ENCODE measurements around the gene STAM.
"Not testable (repeated sequence)": the region's sequence is repeated elsewhere in the genome, so short reads cannot be mapped to it uniquely, and the experiment has no call there.

STAM gene

DNA sequence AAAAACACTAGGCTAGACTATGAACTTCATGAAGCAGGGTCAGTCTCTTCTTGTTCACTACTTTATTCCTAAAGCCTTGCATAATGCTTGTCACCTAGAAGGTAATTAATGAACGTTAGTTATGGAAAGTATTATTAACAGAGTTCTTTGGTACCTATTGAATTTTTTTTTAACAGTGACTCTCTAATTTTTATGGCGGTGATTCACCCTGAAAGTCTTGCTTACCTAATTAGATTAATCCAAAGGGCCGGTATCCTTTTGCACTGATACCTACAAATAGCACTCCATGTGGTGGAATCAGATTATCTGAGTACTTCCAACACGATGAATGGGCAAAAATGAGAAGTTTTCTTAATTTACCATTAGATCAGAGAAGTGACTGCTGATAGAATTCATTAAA, 31.7 kb downstream of the STAM start:
- DNase-seq (ENCODE audit: low read depth) = no peak

DNA sequence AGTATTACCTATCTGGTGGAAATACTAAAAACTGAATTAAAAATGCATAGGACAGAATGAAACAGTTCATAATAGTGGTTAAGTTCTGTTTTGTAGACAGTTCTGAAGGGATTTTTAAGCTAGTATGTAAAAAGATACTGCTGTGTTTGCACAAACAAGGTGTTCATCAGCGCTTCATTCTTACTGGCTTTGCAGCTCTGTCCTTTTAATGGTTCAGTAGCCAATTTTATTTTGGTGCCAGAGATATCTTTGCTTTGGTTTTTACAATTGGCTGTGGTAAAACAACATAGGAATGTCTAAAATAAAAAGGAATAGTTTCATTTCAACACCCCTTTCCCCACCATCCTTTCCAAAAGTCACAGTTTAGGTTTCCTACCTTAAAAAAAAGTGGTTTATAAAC, 33.0 kb downstream of the STAM start:
- DNase-seq (ENCODE audit: low read depth) = no peak

DNA sequence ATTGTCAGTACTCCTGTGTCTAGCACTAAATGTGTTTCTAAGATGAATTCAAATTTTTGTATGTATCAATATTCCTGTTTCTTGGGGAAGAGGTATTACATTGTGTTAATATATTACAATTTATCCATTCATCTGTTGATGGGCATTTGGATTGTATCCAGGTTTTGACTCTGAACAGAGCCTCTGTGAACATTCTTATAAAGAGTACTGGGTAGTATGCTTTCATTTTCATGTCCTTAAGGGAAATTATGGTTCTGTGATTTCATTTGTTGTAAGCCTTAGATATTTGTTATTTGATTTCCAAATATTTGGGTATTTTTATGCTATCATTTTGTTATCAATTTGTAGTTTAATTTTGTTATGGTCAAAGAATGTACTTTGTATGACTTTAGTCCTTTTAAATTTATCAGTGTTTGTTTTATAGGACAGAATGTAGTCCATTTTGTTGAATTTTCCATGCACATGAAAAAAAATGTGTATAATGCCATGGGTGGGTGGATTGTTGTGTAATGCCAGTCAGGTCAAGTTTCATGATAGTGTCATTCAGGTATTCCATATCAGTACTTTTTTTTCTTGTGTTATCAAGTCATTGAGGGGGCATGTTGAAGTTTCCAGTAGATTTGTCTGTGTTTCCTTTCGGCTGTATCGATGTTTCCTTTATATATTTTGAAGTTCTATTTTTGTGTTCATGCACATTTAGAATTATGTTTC, 38.4 kb downstream of the STAM start:
- DNase-seq (ENCODE audit: low read depth) = no peak

- no peak for DNase-seq (ENCODE audit: low read depth)
Measured at GRCh38 chr10:17683541-17683940, 39.6 kb downstream of the STAM start.

- no peak for DNase-seq (ENCODE audit: low read depth)
Measured at GRCh38 chr10:17684537-17684936, 40.6 kb downstream of the STAM start.

DNA sequence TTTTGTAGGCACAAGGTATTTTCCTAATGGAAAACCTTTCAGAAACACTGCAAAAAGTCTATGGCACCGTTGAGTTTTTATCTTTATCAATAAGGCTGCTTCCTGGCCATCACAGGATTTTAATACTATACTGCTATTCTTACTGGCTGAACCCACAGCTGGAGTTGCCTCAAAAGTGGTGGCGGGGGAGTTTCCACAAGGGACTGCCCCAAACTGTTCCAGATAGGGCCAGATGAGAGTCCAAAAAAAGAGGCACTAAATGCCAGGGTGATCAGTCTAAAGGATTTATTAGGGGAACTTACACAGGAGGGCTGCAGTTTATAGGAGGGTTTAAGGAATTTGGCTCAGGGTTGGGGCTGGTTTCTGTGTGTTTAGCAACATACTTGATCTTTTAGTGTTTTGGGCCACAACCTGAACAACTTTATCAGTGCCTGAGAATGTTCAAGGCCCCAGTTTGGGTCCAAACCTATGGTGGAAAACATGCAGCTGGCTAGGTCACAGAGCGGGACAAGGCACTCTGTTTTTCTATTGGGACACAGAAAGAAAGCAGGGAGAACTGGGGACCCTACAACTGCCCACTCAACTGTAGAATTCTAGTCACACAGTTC, 41.4 kb downstream of the STAM start:
- no peak for DNase-seq (ENCODE audit: low read depth)

DNA sequence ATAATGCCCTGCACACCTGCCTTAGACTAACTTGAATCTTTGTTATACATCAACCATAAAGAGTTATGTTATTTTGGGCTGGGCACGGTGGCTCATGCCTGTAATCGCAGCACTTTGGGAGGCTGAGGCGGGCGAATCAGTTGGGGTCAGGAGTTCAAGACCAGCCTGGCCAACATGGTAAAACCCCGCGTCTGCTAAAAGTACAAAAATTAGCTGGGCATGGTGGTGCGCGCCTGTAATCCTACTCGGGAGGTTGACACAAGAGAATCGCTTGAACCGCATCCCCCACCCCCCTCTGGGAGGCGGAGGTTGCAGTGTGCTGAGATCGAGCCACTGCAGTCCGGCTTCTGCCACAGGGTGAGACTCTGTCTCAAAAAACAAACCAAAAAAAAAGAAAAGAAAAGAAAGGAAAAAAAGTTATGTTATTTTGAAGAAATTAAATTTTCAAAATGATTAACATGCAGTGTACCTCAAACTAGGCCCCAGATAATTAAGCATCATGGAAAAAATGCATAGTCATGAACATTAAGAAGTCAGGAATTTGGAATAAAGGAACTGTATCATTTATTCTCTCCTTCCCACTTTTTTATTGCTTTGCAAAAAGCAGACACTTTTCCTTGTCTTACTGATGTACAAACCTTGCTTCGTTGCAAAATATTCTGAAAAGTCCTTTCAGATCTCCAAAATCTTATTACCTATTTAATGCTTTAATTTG, 43.3 kb downstream of the STAM start:
- DNase-seq (ENCODE audit: low read depth) = no peak

DNA sequence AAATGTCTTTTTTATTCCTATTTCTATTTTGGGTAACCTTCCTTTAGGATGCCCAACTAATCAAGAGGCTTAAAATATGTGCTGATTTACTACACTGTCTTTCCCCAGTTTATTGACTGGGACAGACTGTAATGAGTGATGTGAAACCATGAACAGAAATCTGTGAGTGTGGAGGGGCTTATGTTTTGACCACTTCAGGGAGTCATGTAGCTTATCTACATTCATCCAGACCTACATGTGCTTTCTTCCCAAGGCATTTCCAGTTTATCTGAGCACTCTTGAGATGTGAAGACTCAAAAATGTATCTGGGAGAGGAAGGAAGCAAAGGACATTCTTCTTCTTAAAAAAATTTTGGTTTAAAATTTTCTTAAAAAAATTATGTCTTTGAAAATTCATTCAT, 45.2 kb downstream of the STAM start:
- DNase-seq (ENCODE audit: low read depth) = no peak

DNA sequence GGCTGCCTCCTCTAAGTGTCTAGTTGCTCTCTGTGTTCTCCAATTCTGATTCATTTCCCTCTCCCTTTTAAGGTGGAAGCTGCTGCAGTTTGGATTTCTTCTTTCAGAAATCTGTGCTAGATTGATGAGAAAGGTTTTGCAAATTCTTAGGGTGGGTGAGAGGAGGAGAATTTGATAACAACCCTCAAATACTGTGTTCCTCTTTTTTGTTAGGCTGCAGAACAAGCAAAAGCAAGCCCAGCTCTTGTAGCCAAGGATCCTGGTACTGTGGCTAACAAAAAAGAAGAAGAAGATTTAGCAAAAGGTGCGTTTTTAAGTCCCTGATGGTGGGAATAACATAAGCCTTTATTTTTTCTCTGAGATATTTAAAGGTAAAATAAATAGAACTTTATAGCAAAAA, 49.1 kb downstream of the STAM start:
- no peak for DNase-seq (ENCODE audit: low read depth)

DNA sequence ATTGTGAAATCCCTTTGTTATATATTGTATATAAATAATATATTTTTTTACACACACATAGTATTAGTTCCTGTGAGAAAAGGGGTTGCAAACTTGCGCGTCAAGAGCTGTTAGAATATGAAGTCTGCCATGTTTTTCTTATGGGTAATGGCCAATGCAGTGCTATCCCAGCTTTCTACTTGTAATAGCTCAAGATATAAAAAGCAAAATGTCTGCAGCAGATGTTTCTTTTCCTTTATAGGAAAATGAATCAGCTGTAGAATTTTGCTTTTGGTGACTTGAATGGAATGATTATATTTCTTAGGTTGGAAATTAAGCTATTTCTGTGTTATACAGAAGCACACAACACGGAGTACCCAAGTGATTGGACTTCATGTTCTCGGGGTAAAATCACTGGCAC, 54.7 kb downstream of the STAM start:
- DNase-seq (ENCODE audit: low read depth) = no peak

DNA sequence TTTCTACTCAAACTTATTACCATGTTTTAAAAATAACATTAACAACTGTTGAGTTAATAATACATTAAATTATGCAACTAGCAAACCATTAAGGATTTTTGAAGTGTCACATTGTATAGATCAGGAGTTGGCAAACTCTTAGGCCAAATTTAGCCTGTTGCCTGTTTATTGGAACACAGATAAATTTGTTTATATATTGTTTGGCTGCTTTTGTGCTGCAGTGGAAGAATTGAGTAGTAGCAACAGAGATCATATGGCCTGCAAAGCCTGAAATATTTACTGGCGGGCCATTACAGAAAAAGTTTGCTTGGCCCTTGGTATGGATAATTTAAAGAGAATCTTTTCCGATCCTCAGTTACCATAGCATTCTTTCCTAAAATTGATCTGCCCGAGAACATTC, 57.4 kb downstream of the STAM start:
- DNase-seq (ENCODE audit: low read depth) = no peak

DNA sequence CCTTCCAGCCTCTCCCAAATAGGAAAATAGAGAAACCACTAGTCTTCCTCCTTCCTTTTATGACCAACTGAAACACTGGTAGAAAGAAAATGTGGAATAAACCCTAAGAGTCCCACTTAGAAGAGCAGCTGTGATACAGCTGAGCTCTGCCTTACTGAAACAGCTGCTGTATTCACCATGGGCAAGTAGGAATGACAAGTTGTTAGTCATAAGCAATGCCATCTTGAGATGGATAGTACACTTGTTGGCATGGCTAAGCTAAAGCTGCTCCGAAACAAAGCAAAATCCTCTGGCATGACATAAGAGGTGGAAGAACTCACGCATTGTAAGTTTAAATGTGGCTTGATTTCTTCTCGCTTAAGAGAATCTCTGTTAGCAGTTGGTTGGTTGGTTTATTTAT, 59.8 kb downstream of the STAM start:
- DNase-seq (ENCODE audit: low read depth) = no peak

DNA sequence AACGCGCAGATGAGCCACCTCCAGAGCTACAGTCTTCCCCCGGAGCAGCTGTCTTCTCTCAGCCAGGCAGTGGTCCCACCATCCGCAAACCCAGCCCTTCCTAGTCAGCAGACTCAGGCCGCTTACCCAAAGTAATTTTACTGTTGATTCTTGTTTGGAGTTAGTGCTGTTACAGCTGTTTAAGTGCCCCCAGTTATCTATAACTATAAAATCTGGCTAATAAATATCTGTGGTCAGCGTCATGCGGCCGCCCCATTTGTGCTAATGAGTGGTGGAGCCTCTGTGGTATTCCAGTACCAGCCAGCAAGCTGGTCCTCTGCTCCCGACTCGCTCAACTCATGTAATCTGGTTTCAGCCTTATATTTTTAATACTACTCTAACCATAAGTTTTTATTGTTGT, 64.9 kb downstream of the STAM start:
- no peak for DNase-seq (ENCODE audit: low read depth)

DNA sequence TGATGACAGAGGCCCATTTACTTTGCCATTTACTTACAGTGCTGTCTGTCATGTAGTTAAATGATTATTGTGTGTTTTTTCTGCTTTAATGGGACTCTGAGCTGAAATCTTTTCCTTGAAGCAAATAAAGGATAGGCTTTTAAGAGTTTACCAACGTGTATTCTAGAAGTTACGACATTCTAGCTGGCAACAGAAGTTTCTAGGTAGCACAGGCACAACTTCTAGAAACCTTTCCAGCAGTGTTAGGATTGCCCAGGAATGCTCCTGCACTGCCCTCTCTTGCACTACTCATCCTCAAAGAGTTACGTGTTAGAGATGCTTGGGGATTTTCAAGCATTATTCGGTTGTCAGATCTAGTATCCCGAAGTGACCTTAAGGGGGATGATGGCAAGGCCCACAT, 65.5 kb downstream of the STAM start:
- DNase-seq (ENCODE audit: low read depth) = no peak

DNA sequence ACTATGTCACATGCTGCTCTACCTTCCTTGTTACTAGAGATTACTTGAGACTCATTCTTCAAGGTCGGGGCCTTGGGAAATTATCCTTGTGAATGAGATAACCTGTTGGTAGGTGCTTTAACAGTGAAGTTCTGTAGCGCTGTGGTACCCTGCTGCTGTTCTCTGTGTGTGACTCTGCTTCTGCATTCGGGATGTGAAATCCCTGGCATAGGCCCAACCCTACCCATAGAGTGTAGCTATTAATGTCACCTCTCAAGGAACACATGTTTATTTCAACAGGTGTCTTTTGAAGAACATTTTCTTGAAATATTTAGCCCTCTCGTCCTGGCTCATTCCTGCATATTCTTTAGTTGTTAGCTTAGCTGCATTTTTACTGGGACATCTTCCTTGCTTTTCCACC, 66.2 kb downstream of the STAM start:
- no peak for DNase-seq (ENCODE audit: low read depth)

DNA sequence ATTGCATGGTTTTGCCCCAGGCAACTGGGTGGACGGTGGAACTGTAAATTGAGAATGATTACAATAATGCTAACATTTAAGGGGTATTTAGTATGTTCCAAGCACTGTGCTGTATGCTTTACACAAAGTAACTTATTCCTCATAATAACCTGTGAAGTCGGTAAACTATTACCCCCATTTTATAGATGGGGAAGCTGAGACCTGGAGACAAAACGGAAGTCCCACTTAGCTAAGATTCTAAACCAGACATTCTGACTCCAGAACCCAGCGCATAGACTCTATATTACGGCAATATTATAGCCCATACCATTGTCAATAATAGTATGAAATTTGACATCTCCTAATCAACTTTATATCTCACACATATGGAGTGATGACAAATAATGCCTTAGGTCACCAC, 68.1 kb downstream of the STAM start:
- no peak for DNase-seq (ENCODE audit: low read depth)

DNA sequence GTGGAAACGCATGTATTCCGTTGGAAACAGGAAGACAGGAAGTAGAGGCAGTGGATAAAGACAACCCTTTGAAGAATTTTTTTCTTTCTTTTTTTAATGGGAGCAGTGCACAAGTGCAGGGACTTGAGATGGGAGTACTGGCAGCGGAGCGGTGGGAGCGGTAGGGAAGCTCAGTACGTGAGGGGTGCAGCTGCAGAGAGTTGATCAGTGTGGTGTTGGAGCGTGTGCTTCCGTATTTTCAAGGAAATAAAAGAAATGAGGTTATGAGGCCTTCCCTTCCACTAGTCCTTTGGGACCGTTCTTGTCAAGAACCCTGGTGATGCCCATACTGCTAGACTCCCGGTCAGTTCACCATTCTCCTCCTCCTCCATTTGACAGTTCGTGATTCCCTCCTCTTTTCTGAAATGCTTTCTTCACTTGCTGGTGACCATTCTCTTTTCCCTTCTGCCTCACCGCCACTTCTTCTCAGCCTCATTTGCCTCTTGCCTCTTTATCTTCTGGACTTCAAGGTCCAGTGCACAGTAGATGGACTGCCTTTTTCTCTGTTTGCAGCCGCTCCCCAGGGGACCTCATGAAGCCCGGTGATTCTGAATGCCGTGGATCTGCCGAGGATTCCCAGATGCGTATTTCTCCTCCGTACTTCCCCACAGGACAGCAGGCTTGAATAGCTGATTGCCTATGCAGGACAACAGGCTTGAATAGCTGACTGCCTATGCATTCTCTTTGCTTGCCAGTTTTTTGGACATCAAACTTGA, 68.9 kb downstream of the STAM start:
- no peak for DNase-seq (ENCODE audit: low read depth)

DNA sequence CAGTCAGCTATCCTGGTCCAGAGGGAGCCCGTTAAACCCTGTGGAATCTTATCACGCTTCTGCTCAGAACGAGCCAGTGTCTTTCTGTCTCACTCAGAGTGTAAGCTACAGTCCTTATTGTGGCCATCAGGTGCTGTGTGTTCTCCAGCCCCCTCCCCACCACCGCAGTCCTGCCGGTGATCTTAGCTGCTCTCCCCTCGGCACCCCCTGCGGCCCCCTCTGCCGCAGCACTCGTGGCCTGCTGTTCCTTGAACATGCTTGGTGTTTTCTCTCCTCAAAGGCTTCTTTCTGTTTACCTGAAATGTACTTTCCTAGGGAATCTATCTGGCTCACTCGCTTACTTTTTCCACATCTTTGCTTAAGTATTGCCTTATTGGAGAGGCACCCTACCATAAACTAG, 69.8 kb downstream of the STAM start:
- no peak for DNase-seq (ENCODE audit: low read depth)

GRCh38 chr10:17716161-17716560, 72.2 kb downstream of the STAM start:
- DNase-seq (ENCODE audit: low read depth) = no peak

- not testable (repeated sequence) for DNase-seq (ENCODE audit: low read depth)
Measured at GRCh38 chr10:17722317-17723014, 78.5 kb downstream of the STAM start.

DNA sequence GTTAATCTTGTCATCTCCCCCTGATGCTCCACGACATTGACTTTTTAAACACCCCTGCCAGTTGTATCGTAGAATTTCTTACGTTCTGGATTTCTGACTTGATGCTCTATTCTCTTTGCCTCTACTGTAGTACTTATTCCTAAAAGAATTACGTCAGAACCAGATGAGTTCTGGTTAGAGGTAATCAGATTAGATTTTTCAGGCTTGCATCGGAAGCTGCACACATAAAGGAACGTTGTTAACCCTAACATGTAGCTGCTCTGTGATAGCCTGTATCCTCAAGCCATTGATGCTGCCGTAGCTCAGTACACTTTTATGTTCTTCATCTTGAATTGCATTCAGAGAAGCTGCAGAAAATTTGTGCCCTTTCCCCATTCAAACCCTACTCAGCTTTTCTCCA, 81.8 kb downstream of the STAM start:
- DNase-seq (ENCODE audit: low read depth) = no peak

DNA sequence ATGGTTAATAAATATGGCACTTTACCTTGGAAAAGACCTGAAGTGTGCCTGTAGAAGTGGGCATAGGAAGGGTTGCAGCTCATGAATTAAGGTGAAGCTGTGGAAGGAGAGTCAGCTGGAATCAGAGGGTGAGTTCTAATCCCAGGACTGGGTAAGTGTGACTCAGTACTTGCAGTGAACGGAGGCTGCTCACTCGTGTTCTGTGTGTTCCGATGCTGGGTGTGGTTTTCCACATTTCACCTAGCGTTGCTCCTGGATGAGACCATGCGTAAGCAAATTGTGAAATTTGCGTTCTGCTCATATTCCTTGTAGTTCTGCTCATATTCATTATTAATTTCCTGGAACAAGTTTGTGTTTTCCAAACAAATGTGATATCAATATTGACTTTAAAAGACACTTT, 85.7 kb downstream of the STAM start:
- no peak for DNase-seq (ENCODE audit: low read depth)

Measured in GM04504 (cell line).